Measurements from ENCODE around the gene ANKAR.
"Not testable (repeated sequence)": the region's sequence is repeated elsewhere in the genome, so short reads cannot be mapped to it uniquely, and the experiment has no call there.

Gene ANKAR

DNA sequence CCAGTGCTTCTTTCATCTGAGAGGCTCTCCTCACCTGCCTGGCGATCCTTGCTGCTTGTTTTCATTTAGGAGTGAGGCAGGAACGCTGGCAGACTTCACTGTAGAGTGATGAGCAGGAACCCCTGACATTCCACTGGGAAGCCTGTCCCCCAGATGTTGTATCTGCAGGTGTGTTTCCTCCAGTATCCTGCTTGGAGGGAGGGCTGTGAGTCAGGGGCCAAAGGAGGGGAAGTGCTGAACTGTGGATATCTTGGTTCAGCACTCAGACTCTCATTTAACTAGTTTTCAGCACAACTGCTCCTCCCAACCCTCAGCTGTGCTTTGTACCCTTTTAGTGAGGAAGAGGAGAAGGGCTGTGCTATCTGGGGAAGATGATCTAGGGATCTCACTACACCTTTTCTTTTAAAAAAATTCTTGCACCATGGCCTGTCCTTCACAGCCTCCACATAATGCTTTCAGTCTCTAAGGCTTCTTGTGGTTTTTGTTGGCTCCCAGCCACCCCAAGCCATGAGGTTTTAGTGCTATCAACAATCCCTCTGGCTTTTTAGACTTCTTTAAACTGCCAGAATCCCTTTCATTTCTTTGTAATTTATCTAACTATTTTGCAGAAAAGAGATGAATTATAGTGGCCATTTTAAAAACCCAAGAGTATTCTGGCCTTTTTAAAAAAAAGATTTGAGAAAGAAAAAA, 11.2 kb downstream of the ANKAR start:
- TF ChIP-seq, protein P1, sequence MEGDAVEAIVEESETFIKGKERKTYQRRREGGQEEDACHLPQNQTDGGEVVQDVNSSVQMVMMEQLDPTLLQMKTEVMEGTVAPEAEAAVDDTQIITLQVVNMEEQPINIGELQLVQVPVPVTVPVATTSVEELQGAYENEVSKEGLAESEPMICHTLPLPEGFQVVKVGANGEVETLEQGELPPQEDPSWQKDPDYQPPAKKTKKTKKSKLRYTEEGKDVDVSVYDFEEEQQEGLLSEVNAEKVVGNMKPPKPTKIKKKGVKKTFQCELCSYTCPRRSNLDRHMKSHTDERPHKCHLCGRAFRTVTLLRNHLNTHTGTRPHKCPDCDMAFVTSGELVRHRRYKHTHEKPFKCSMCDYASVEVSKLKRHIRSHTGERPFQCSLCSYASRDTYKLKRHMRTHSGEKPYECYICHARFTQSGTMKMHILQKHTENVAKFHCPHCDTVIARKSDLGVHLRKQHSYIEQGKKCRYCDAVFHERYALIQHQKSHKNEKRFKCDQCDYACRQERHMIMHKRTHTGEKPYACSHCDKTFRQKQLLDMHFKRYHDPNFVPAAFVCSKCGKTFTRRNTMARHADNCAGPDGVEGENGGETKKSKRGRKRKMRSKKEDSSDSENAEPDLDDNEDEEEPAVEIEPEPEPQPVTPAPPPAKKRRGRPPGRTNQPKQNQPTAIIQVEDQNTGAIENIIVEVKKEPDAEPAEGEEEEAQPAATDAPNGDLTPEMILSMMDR (conservative IDR thresholded peaks at IDR 0.05; ENCODE audit: low read depth, low read length): no peak
- H3K4me3 ChIP-seq (ENCODE audit: low read depth, low read length): no peak overlapping the region
- peak; percentile 78 for DNase-seq (ENCODE audit: low read depth)

DNA sequence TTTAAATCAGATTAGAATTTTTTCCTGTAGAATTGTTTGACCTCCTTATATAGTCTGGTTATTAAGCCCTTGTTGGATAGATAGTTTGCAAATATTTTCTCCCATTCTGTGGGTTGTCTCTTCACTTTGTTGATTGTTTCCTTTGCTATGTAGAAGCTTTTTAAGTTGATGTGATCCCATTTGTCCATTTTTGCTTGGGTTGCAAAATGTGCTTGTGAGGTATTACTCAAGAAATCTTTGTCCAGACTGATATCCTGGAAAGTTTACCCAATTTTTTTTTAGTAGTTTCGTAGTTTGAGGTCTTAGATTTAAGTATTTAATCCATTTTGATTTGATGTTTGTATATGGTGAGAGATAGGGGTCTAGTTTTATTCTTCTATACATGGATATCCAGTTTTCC, 13.3 kb downstream of the ANKAR start:
- not testable (repeated sequence) for H3K4me3 ChIP-seq (ENCODE audit: low read depth, low read length); DNase-seq (ENCODE audit: low read depth)

GRCh38 chr2:189696223-189696622, 21.8 kb downstream of the ANKAR start:
- TF ChIP-seq, protein P1 (conservative IDR thresholded peaks at IDR 0.05; ENCODE audit: low read depth, low read length): no peak
- no peak overlapping the region for H3K4me3 ChIP-seq (ENCODE audit: low read depth, low read length)
- DNase-seq (ENCODE audit: low read depth): no peak

- DNase-seq (ENCODE audit: low read depth): peak; percentile 71
- TF ChIP-seq, protein P1 (conservative IDR thresholded peaks at IDR 0.05; ENCODE audit: low read depth, low read length): peak; percentile 54
- no peak overlapping the region for H3K4me3 ChIP-seq (ENCODE audit: low read depth, low read length)
These were observed 23.8 kb downstream of the ANKAR start for GRCh38 chr2:189698020-189698887.

DNA sequence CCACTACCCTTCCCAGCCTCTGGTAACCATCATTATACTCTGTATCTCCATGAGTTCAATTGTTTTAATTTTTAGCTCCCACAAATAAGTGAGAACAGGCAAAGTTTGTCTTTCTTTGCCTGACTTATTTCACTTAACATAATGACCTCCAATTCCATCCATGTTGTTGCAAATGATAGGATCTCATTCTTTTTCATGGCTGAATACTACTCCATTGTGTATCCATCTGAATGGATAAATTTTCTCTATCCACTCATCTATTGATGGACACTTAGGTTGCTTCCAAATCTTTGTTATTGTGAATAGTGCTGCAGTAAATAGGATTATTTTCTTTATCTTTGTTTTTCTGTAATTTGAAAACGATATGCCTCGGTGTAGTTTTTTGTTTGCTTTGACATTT, 26.2 kb downstream of the ANKAR start:
- no peak for DNase-seq (ENCODE audit: low read depth)
- TF ChIP-seq, protein P1 (conservative IDR thresholded peaks at IDR 0.05; ENCODE audit: low read depth, low read length): no peak
- no peak overlapping the region for H3K4me3 ChIP-seq (ENCODE audit: low read depth, low read length)

- TF ChIP-seq, protein P1 (conservative IDR thresholded peaks at IDR 0.05; ENCODE audit: low read depth, low read length): peak; percentile 52
- peak; percentile 57 for DNase-seq (ENCODE audit: low read depth)
- H3K4me3 ChIP-seq (ENCODE audit: low read depth, low read length): no peak overlapping the region
These were observed 27.6 kb downstream of the ANKAR start for GRCh38 chr2:189702071-189702470.

DNA sequence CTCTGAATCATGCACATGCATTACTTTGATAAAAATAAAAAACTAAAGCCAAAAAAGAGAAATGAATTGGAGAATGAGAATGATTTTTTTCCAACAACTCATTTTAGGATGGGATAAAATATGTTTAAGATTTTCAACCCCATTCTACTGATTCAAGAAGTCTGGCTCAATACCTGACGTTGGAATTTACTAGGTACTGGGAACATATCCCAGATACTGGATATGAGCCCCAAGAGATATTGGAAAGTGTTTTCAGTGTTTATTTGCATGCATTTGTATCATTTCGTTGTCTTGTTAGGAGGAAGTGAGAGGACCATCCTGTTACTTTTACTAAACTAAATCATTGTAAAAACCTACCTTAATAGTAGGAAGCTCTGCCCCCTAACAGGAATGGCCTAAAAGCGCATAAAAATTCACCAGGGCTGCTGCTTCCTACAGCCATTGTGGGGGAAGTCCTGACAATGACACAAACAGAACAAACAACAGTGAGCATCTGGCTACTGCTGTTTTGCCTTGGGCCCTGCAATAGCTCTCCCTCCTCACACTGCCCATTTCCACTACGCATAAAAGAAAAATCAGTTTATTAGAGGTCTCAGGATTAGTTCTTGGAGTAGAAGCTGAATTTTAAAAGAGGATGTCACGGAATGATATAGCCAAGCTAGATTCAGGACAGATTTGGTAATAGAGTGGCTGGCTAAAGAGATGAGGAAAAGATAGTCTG, 35.2 kb downstream of the ANKAR start:
- DNase-seq (ENCODE audit: low read depth): no peak
- TF ChIP-seq, protein P1 (conservative IDR thresholded peaks at IDR 0.05; ENCODE audit: low read depth, low read length): no peak

GRCh38 chr2:189717593-189717992, 43.1 kb downstream of the ANKAR start:
- not testable (repeated sequence) for H3K4me3 ChIP-seq (ENCODE audit: low read depth, low read length); DNase-seq (ENCODE audit: low read depth)

More for the DNA sequence above, 35.2 kb downstream of the ANKAR start:
- no peak overlapping the region for H3K4me3 ChIP-seq (ENCODE audit: low read depth, low read length)

Measured in choroid plexus epithelial cell (primary cell).